Endothelial cell (in vitro differentiated cells): ENCODE results near the gene TEAD3. TPM values are rescaled to one million over a fixed set of nuclear protein-coding genes. Genes with fewer than 3 reads are reported as not detected.

ENCODE experiments used
- DNase-seq: peaks from one replicate; pipeline ENCODE4 v3.0.0; 2021; ENCODE audit warnings: low spot score
- H3K27ac Mint-ChIP-seq: one replicate; pipeline ENCODE4 v1.8.0; 2021; ENCODE audit warnings: mixed read lengths, inconsistent platforms; ENCODE audit not compliant: unreplicated experiment
- H3K27me3 Mint-ChIP-seq: one replicate; pipeline ENCODE4 v1.8.0; 2021; ENCODE audit warnings: mild to moderate bottlenecking, moderate library complexity, mixed read lengths, inconsistent platforms; ENCODE audit not compliant: unreplicated experiment
- H3K36me3 Mint-ChIP-seq: one replicate; pipeline ENCODE4 v1.8.0; 2021; ENCODE audit warnings: mild to moderate bottlenecking, low read depth, mixed read lengths, inconsistent platforms; ENCODE audit not compliant: unreplicated experiment
- H3K4me1 Mint-ChIP-seq: one replicate; pipeline ENCODE4 v1.8.0; 2021; ENCODE audit warnings: mild to moderate bottlenecking, mixed read lengths, inconsistent platforms; ENCODE audit not compliant: unreplicated experiment
- H3K4me3 Mint-ChIP-seq: one replicate; pipeline ENCODE4 v1.8.0; 2021; ENCODE audit warnings: mild to moderate bottlenecking, mixed read lengths, inconsistent platforms; ENCODE audit not compliant: unreplicated experiment
- H3K9me3 Mint-ChIP-seq: one replicate; pipeline ENCODE4 v1.8.0; 2021; ENCODE audit warnings: mixed read lengths, inconsistent platforms; ENCODE audit not compliant: unreplicated experiment
- total RNA-seq: library from RNA; stranded (reverse); fragmentation: NEBNext Ultra II Directional; extraction: Animal tissue kit (Norgen Biotek cat#: 25700); gene quantifications from one replicate; pipeline ENCODE4 v1.2.1, GENCODE V29; 2021; ENCODE audit not compliant: unreplicated experiment
- TF ChIP-seq, protein P1 (sequence below): fragments of 200-600 bp; sonication (generic); IDR thresholded peaks from one replicate; pipeline ENCODE4 v1.5.0; 2021; ENCODE audit warnings: antibody characterized with exemption; ENCODE audit not compliant: unreplicated experiment

The TEAD3 gene
- total RNA-seq, 1 donor from 2014 or later = 6.3 TPM

DNA sequence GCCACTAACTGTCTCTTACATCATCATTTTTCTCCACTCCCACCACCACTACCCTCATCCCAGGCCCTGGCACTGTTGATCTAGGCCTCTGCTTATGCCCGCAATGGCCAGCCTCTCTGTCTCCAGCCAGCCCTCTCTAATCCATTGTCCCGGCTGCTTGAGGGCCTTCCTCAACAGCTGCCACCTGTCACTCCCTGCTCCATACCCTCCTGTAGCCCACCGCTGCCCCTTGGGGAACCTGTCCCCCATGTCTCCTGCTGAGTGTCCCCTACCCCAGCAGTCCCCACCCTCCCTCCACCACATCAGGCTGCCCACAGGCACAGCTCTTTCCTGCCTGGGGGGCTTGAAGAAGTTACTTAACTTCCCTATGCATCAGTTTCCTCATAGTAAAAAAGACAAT is 13.4 kb downstream of the TEAD3 start:
- no peak for DNase-seq
- no peaks in the 10 kb centered on the region for H3K9me3 Mint-ChIP-seq
- no peak overlapping the region for H3K27ac Mint-ChIP-seq
- TF ChIP-seq, protein P1, sequence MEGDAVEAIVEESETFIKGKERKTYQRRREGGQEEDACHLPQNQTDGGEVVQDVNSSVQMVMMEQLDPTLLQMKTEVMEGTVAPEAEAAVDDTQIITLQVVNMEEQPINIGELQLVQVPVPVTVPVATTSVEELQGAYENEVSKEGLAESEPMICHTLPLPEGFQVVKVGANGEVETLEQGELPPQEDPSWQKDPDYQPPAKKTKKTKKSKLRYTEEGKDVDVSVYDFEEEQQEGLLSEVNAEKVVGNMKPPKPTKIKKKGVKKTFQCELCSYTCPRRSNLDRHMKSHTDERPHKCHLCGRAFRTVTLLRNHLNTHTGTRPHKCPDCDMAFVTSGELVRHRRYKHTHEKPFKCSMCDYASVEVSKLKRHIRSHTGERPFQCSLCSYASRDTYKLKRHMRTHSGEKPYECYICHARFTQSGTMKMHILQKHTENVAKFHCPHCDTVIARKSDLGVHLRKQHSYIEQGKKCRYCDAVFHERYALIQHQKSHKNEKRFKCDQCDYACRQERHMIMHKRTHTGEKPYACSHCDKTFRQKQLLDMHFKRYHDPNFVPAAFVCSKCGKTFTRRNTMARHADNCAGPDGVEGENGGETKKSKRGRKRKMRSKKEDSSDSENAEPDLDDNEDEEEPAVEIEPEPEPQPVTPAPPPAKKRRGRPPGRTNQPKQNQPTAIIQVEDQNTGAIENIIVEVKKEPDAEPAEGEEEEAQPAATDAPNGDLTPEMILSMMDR = no peak
- peaks cover 3% of the 10 kb centered on the region for H3K36me3 Mint-ChIP-seq
- H3K4me1 Mint-ChIP-seq = peaks cover 16% of the 10 kb centered on the region
- peaks cover 6% of the 10 kb centered on the region for H3K27me3 Mint-ChIP-seq
- no peak overlapping the region for H3K4me3 Mint-ChIP-seq

DNA sequence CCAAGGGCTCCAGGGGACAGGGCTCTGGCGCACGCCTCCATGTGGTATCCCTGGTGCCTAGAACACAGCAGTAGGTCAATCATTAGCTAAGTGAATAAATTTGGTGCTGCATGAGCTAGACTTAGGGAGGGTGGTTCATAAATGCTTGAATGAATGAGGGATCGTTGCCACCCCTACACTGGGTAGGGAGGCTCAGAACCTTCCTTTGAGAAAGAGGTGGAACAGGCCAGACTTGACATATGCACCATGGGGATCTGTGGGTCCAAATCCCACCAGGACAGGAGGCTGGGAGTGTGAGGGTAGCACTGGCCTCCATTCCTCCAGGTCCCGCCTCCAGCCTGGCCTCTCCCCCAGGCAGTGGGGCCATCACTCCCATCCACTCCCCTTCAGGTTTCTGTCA is 13.8 kb downstream of the TEAD3 start:
- peaks cover 6% of the 10 kb centered on the region for H3K27me3 Mint-ChIP-seq
- TF ChIP-seq, protein P1 = no peak
- H3K4me3 Mint-ChIP-seq = no peak overlapping the region
- H3K27ac Mint-ChIP-seq = no peak overlapping the region
- peaks cover 3% of the 10 kb centered on the region for H3K36me3 Mint-ChIP-seq
- no peak for DNase-seq
- H3K9me3 Mint-ChIP-seq = no peaks in the 10 kb centered on the region
- peaks cover 13% of the 10 kb centered on the region for H3K4me1 Mint-ChIP-seq

DNA sequence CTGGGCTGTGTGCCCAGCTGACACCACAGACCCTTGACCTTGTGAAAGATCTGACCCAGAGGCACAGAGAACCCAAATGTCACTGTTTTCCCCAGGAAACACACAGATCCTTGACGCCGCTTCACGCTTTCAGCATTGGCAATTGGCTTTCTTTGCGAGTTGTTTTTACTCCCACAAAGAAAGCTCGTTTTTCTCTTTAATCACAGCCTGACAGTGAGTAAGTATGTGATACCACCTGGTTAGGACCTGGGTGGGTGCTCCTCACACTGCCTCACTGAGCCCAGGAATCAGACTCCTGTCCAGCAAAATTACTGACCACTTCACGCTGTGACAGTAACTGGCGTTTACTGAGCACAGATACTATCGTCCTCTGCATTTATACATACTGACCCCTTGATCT is 15.7 kb downstream of the TEAD3 start:
- H3K36me3 Mint-ChIP-seq = no peaks in the 10 kb centered on the region
- H3K27me3 Mint-ChIP-seq = peaks cover 2% of the 10 kb centered on the region
- H3K4me1 Mint-ChIP-seq = peaks cover 4% of the 10 kb centered on the region
- no peaks in the 10 kb centered on the region for H3K9me3 Mint-ChIP-seq
- H3K4me3 Mint-ChIP-seq = no peak overlapping the region
- DNase-seq = no peak
- H3K27ac Mint-ChIP-seq = no peak overlapping the region
- TF ChIP-seq, protein P1 = no peak

DNA sequence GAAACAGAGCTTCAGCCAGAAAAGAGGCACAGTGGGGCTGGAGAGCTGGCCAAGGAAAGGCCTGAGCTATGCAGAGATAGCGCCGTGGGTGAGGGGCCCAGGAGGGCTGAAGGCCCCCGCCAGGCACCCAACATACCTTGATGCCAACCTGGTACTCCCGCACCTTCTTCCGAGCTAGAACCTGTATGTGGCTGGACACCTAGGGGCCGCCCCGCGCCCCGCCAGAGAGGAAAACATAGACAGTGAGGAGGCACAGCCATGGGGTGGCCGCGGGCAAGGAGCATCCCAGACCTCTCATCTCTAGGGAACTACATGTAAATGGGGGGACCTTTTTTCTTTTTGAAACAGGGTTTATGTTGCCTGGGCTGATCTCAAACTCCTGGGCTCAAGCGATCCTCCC is 16.7 kb downstream of the TEAD3 start:
- Mint-ChIP-seq H3K27me3 (peaks cover 3% of the 10 kb centered on the region), H3K4me1 (peaks cover 4% of the 10 kb centered on the region), H3K9me3 (no peaks in the 10 kb centered on the region), H3K36me3 (no peaks in the 10 kb centered on the region), H3K4me3 (no peak overlapping the region), H3K27ac (no peak overlapping the region)
- TF ChIP-seq, protein P1 = no peak
- DNase-seq = no peak

DNA sequence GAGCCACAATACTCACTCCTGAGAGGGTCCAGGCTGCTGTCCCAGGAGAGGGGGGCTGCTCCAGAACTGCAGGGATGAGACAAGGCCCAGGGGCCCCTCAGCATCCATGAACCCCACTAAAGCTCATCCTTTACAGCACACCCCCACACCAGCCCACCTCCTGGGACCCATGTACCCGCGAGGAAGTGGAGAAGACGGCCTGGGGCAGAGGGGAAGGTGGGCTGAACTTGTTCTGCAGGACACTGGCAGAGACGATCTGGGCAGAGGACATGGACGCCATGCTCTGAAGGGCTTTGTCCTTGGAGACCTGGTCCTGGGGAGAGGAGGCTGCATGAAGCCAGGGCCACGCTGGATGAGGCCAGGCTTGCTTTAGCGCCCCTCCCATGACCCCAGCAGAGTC is 18.6 kb downstream of the TEAD3 start:
- Mint-ChIP-seq H3K4me1 (no peaks in the 10 kb centered on the region), H3K27ac (no peak overlapping the region), H3K9me3 (no peaks in the 10 kb centered on the region), H3K4me3 (no peak overlapping the region), H3K36me3 (no peaks in the 10 kb centered on the region), H3K27me3 (peaks cover 4% of the 10 kb centered on the region)
- TF ChIP-seq, protein P1 = no peak
- DNase-seq = no peak
